Liver (tissue), 9 donors: Measurements from ENCODE around the gene EML1. TPM values are rescaled to one million over a fixed set of nuclear protein-coding genes. Genes with fewer than 3 reads are reported as not detected.

ENCODE experiments used
- DNase-seq: peaks from one replicate; pipeline ENCODE4 v3.0.0-alpha.2; 2017; ENCODE audit warnings: low spot score
- H3K27ac ChIP-seq, 2 donors: one replicate each; pipeline ENCODE4 v1.7.0; 2013; ENCODE audit warnings: inconsistent platforms in 2 of 2, low read length in 2 of 2, control low read depth in 1 of 2, low read depth in 1 of 2, mild to moderate bottlenecking in 1 of 2
- H3K27me3 ChIP-seq, 4 donors: one replicate each; pipeline versions ENCODE4 v1.6.1 to v1.7.0; 2013; ENCODE audit warnings: low read length in 3 of 4, inconsistent platforms in 1 of 4, mild to moderate bottlenecking in 1 of 4, moderate library complexity in 1 of 4; ENCODE audit not compliant: control insufficient read depth in 4 of 4, insufficient read depth in 4 of 4
- H3K36me3 ChIP-seq, 4 donors: one replicate each; pipeline versions ENCODE4 v1.6.1 to v1.7.0; 2013; ENCODE audit warnings: low read length in 3 of 4, mild to moderate bottlenecking in 3 of 4, low read depth in 1 of 4, moderate library complexity in 1 of 4; ENCODE audit not compliant: control insufficient read depth in 4 of 4, insufficient read depth in 3 of 4
- H3K4me1 ChIP-seq, 4 donors: one replicate each; pipeline versions ENCODE4 v1.6.1 to v1.7.0; 2013; ENCODE audit warnings: low read length in 3 of 4, mild to moderate bottlenecking in 3 of 4, moderate library complexity in 1 of 4; ENCODE audit not compliant: control insufficient read depth in 4 of 4, insufficient read depth in 4 of 4
- H3K4me3 ChIP-seq, 3 donors: one replicate each; pipeline versions ENCODE4 v1.6.1 to v1.7.0; 2013; ENCODE audit warnings: low read length in 3 of 3, control low read depth in 1 of 3, low read depth in 1 of 3, mild to moderate bottlenecking in 1 of 3
- H3K9ac ChIP-seq, 2 donors: one replicate each; pipeline ENCODE4 v1.7.0; 2013; ENCODE audit warnings: low read length in 2 of 2, mild to moderate bottlenecking in 2 of 2, moderate library complexity in 2 of 2, control low read depth in 1 of 2, low read depth in 1 of 2
- H3K9me3 ChIP-seq, 4 donors: one replicate each; pipeline versions ENCODE4 v1.6.1 to v1.7.0; 2013; ENCODE audit warnings: low read length in 3 of 4; ENCODE audit not compliant: control insufficient read depth in 4 of 4
- ATF3 ChIP-seq: IDR thresholded peaks from 2 replicates; pipeline ENCODE4 v1.6.1; 2016; ENCODE audit warnings: antibody characterized with exemption
- EGR1 ChIP-seq, 2 donors: IDR thresholded peaks; 2 replicates each; pipeline ENCODE4 v1.6.1; 2016 to 2018; ENCODE audit warnings: antibody characterized with exemption in 2 of 2, low read depth in 2 of 2
- FOXA1 ChIP-seq: IDR thresholded peaks from 2 replicates; pipeline ENCODE4 v1.6.1; 2016; ENCODE audit warnings: antibody characterized with exemption
- GABPA ChIP-seq, 2 donors: IDR thresholded peaks in 1 of 2; conservative IDR thresholded peaks in 1 of 2; 2 replicates each; pipeline ENCODE4 v1.6.1; 2016; ENCODE audit warnings: antibody characterized with exemption in 2 of 2, mild to moderate bottlenecking in 1 of 2, moderate library complexity in 1 of 2
- JUND ChIP-seq, 2 donors: IDR thresholded peaks; 2 replicates each; pipeline ENCODE4 v1.6.1; 2016; ENCODE audit warnings: antibody characterized with exemption in 2 of 2
- REST ChIP-seq: IDR thresholded peaks from 2 replicates; pipeline ENCODE4 v1.6.1; 2016; ENCODE audit warnings: antibody characterized with exemption, mild to moderate bottlenecking
- YY1 ChIP-seq: IDR thresholded peaks from 2 replicates; pipeline ENCODE4 v1.6.1; 2016; ENCODE audit warnings: antibody characterized with exemption, mild to moderate bottlenecking
- ZBTB33 ChIP-seq: IDR thresholded peaks from 2 replicates; pipeline ENCODE4 v1.6.1; 2016; ENCODE audit warnings: antibody characterized with exemption
- WGBS: extraction: QIAGEN DNeasy Blood & Tissue Kit; methylation state at CpG from one replicate; pipeline ENCODE4 v1.1.7; 2013; 5-methylcytosine and 5-hydroxymethylcytosine counted together
- polyA plus RNA-seq, 2 donors: library from polyadenylated mRNA; stranded (reverse) in 1 of 2; unstranded in 1 of 2; fragments of 200-250 nt in 1 of 2; fragments of >200 nt in 1 of 2; fragmentation: Nextera tagmentation in 1 of 2; extraction: Ambion mirVana in 1 of 2; gene quantifications; one replicate each; pipeline versions ENCODE4 v1.2.1 to v1.2.3, GENCODE V29; 2013 to 2015
- total RNA-seq, 2 donors: library from RNA; depleted of rRNA; stranded (reverse); fragments of >200 nt; gene quantifications; one replicate each; pipeline ENCODE4 v1.2.3, GENCODE V29; 2014
- donor health status: healthy.
- donor health status: healthy.
- donor health status: healthy.
- donor health status: healthy.
- donor health status: healthy.

Gene EML1
- total and polyA plus RNA-seq, 4 donors, result 2.7 to 14.6 (median 4.6) TPM

- TF ChIP-seq ATF3, result no peak
- TF ChIP-seq FOXA1, result no peak
- no peak for TF ChIP-seq YY1
Observed at GRCh38 chr14:99797231-99797630, 4.0 kb downstream of the EML1 start (continued).

- Histone ChIP-seq H3K4me1 (no peaks in the 10 kb centered on the region), H3K9ac (no peak overlapping the region), H3K9me3 (no peaks in the 10 kb centered on the region), H3K36me3 (no peaks in the 10 kb centered on the region), H3K27ac (no peak overlapping the region), H3K4me3 (no peak overlapping the region), H3K27me3 (no peaks in the 10 kb centered on the region)
- TF ChIP-seq ZBTB33, result no peak
- TF ChIP-seq JUND (IDR thresholded peaks at IDR 0.05), result no peak
- no peak for TF ChIP-seq REST
- WGBS, result 91% methylated on average over 5 of the region's 5 CpGs
- DNase-seq, result no peak
Observed at GRCh38 chr14:99800781-99801180, 7.6 kb downstream of the EML1 start.

- Histone ChIP-seq H3K27ac (no peak overlapping the region), H3K4me3 (no peak overlapping the region), H3K4me1 (no peaks in the 10 kb centered on the region), H3K9me3 (no peaks in the 10 kb centered on the region), H3K9ac (no peak overlapping the region), H3K36me3 (no peaks in the 10 kb centered on the region), H3K27me3 (no peaks in the 10 kb centered on the region)
- 89% methylated on average over 13 of the region's 13 CpGs for whole genome bisulfite sequencing
- TF ChIP-seq EGR1 (IDR thresholded peaks at IDR 0.05; ENCODE audit: low read depth in 2 of 2), result no peak
- no peak for TF ChIP-seq GABPA (IDR thresholded peaks at IDR 0.05 in 1 of 2, conservative IDR thresholded peaks at IDR 0.05 in 1 of 2)
- no peak for TF ChIP-seq YY1
- no peak for DNase-seq
Observed at GRCh38 chr14:99802301-99803105, 9.3 kb downstream of the EML1 start.
